H1 (cell line): Measurements from ENCODE around the gene RPTOR. TPM values are rescaled to one million over a fixed set of nuclear protein-coding genes. Genes with fewer than 3 reads are reported as not detected.

ENCODE experiments used
- CTCF ChIA-PET: fragments of 300-600 bp; sonication (Branson Sonifier 250); formaldehyde crosslinking; loops from one replicate; lab custom pipeline; 2021; ENCODE audit not compliant: partially characterized antibody; lab: Charles Lee
- POLR2A ChIA-PET: fragments of 300-600 bp; sonication (Branson Sonifier 250); formaldehyde crosslinking; loops from one replicate; lab custom pipeline; 2021; ENCODE audit warnings: inconsistent platforms; ENCODE audit not compliant: partially characterized antibody; lab: Charles Lee
- DNase-seq, 2 experiments: peaks; one replicate each; pipeline versions ENCODE4 v3.0.0 to v3.0.0-alpha.2; 2010 to 2022; ENCODE audit warnings: low spot score in 2 of 2, low read depth in 1 of 2, mixed read lengths in 1 of 2
- FAIRE-seq: peaks from 2 replicates; lab custom pipeline; 2011; peaks lifted over from hg19 to GRCh38; lab: Jason Lieb, UNC
- H2AFZ ChIP-seq: 2 replicates; pipeline ENCODE4 v1.8.1; 2012; ENCODE audit warnings: low read length, inconsistent platforms
- H2AK5ac ChIP-seq: 2 replicates; pipeline ENCODE4 v1.6.1; 2013; ENCODE audit warnings: low read depth, low read length
- H2BK120ac ChIP-seq: replicated peaks from 2 replicates; pipeline ENCODE3; 2013; ENCODE audit warnings: low read depth, low read length, inconsistent platforms
- H2BK12ac ChIP-seq: 2 replicates; pipeline ENCODE4 v1.6.1; 2013; ENCODE audit warnings: low read depth, low read length
- H2BK15ac ChIP-seq: 2 replicates; pipeline ENCODE4 v1.6.1; 2013; ENCODE audit warnings: low read length
- H2BK20ac ChIP-seq: 2 replicates; pipeline ENCODE4 v1.6.1; 2013; ENCODE audit warnings: low read length
- H2BK5ac ChIP-seq: 2 replicates; pipeline ENCODE4 v1.6.1; 2013; ENCODE audit warnings: low read depth, low read length
- H3K14ac ChIP-seq: 2 replicates; pipeline ENCODE4 v1.6.1; 2013; ENCODE audit warnings: inconsistent platforms; ENCODE audit not compliant: insufficient read length
- H3K18ac ChIP-seq: 2 replicates; pipeline ENCODE4 v1.6.1; 2013; ENCODE audit warnings: low read length; ENCODE audit errors: extremely low read depth
- H3K23ac ChIP-seq: 2 replicates; pipeline ENCODE4 v1.6.1; 2013; ENCODE audit warnings: inconsistent platforms; ENCODE audit not compliant: insufficient read length
- H3K23me2 ChIP-seq: 2 replicates; pipeline ENCODE4 v1.6.1; 2013; ENCODE audit warnings: low read depth, low read length
- H3K27ac ChIP-seq: 2 replicates; pipeline ENCODE4 v1.6.1; 2011; ENCODE audit warnings: low read depth, low read length, inconsistent platforms
- H3K27me3 ChIP-seq, 4 experiments: replicated peaks in 1 of 4; 1 replicate in 1 of 4; 2 replicates in 3 of 4; pipeline versions ENCODE4 v1.6.1 to v1.8.1; 2011 to 2013; ENCODE audit warnings: low read length in 3 of 4, mild to moderate bottlenecking in 3 of 4, inconsistent platforms in 2 of 4, mixed read lengths in 2 of 4, moderate library complexity in 1 of 4; ENCODE audit not compliant: control insufficient read depth in 3 of 4, insufficient read depth in 3 of 4; ENCODE audit errors: extremely low read depth in 1 of 4
- H3K36me3 ChIP-seq, 4 experiments: 2 replicates each; pipeline versions ENCODE4 v1.6.1 to v1.8.1; 2011 to 2013; ENCODE audit warnings: mild to moderate bottlenecking in 4 of 4, low read length in 3 of 4, moderate library complexity in 2 of 4, control low read depth in 1 of 4, inconsistent platforms in 1 of 4; ENCODE audit not compliant: insufficient read depth in 4 of 4, control insufficient read depth in 2 of 4
- H3K4ac ChIP-seq: replicated peaks from 2 replicates; pipeline ENCODE3; 2013; ENCODE audit warnings: low read length, low read depth, mixed read lengths, inconsistent platforms; ENCODE audit not compliant: insufficient read length
- H3K4me1 ChIP-seq, 4 experiments: replicated peaks in 1 of 4; 1 replicate in 1 of 4; 2 replicates in 3 of 4; pipeline versions ENCODE4 v1.6.1 to v1.8.1; 2011 to 2013; ENCODE audit warnings: low read length in 3 of 4, inconsistent platforms in 2 of 4, mixed read lengths in 1 of 4; ENCODE audit not compliant: insufficient read depth in 4 of 4, control insufficient read depth in 3 of 4
- H3K4me2 ChIP-seq, 2 experiments: 2 replicates each; pipeline versions ENCODE4 v1.6.1 to v1.8.1; 2011 to 2013; ENCODE audit warnings: low read depth in 2 of 2, low read length in 2 of 2, control low read depth in 1 of 2, inconsistent platforms in 1 of 2, mild to moderate bottlenecking in 1 of 2; ENCODE audit not compliant: insufficient read depth in 1 of 2
- H3K4me3 ChIP-seq, 4 experiments: fragments of 200-600, 300-600 bp in 1 of 4; sonication (generic), shearing (Covaris generic), sonication (Bioruptor Twin) in 1 of 4; 2 replicates each; pipeline versions ENCODE4 v1.5.1 to v1.8.1; 2011 to 2016; ENCODE audit warnings: low read length in 4 of 4, low read depth in 3 of 4, control low read depth in 2 of 4, inconsistent platforms in 2 of 4, mild to moderate bottlenecking in 2 of 4, mixed read lengths in 1 of 4, moderate library complexity in 1 of 4; ENCODE audit not compliant: insufficient read depth in 2 of 4; ENCODE audit errors: extremely low read depth in 1 of 4
- H3K56ac ChIP-seq: replicated peaks from 2 replicates; pipeline ENCODE3; 2013; ENCODE audit warnings: low read depth, mild to moderate bottlenecking, mixed read lengths, low read length, inconsistent platforms; ENCODE audit not compliant: insufficient read length
- H3K79me1 ChIP-seq: 2 replicates; pipeline ENCODE4 v1.6.1; 2013; ENCODE audit warnings: low read depth, low read length, control low read depth
- H3K79me2 ChIP-seq, 2 experiments: 2 replicates each; pipeline versions ENCODE4 v1.6.1 to v1.8.1; 2012 to 2013; ENCODE audit warnings: low read length in 2 of 2, mild to moderate bottlenecking in 2 of 2, inconsistent platforms in 1 of 2; ENCODE audit not compliant: insufficient read depth in 2 of 2, control insufficient read depth in 1 of 2
- H3K9ac ChIP-seq, 4 experiments: replicated peaks in 1 of 4; 1 replicate in 1 of 4; 2 replicates in 3 of 4; pipeline versions ENCODE4 v1.6.1 to v1.8.1; 2011 to 2013; ENCODE audit warnings: low read depth in 3 of 4, low read length in 3 of 4, control low read depth in 2 of 4, mild to moderate bottlenecking in 2 of 4, moderate library complexity in 2 of 4, inconsistent platforms in 1 of 4; ENCODE audit errors: extremely low read depth in 1 of 4
- H3K9me3 ChIP-seq, 2 experiments: 2 replicates each; pipeline versions ENCODE4 v1.6.1 to v1.8.1; 2012 to 2013; ENCODE audit warnings: mild to moderate bottlenecking in 2 of 2, moderate library complexity in 2 of 2, control low read depth in 1 of 2, inconsistent platforms in 1 of 2, low read depth in 1 of 2, low read length in 1 of 2, mixed read lengths in 1 of 2; ENCODE audit not compliant: insufficient read depth in 2 of 2
- H4K20me1 ChIP-seq, 2 experiments: replicated peaks in 1 of 2; 2 replicates each; pipeline versions ENCODE3 to v1.8.1; 2011 to 2013; ENCODE audit warnings: inconsistent platforms in 2 of 2, low read length in 2 of 2, mild to moderate bottlenecking in 1 of 2; ENCODE audit not compliant: insufficient read depth in 2 of 2, control insufficient read depth in 1 of 2
- H4K5ac ChIP-seq: 2 replicates; pipeline ENCODE4 v1.6.1; 2013; ENCODE audit warnings: low read length, low read depth, mixed read lengths, inconsistent platforms; ENCODE audit not compliant: insufficient read length
- H4K8ac ChIP-seq: 2 replicates; pipeline ENCODE4 v1.8.0; 2013; ENCODE audit warnings: mild to moderate bottlenecking, moderate library complexity, low read length, inconsistent platforms; ENCODE audit not compliant: insufficient read depth; ENCODE audit errors: extremely low read depth
- H4K91ac ChIP-seq: replicated peaks from 2 replicates; pipeline ENCODE3; 2013; ENCODE audit warnings: low read length, mixed read lengths, inconsistent platforms; ENCODE audit not compliant: insufficient read length
- BRCA1 ChIP-seq: IDR thresholded peaks from 2 replicates; pipeline ENCODE4 v1.6.1; 2012; ENCODE audit warnings: low read depth, low read length, improper control_type of control experiment
- SIRT6 ChIP-seq: IDR thresholded peaks from one replicate; pipeline ENCODE4 v1.7.1; 2012; ENCODE audit warnings: low read length, inconsistent platforms
- TAF7 ChIP-seq: optimal IDR thresholded peaks from 2 replicates; pipeline ENCODE3; 2011; ENCODE audit warnings: low read depth, mild to moderate bottlenecking, inconsistent platforms, low read length, moderate library complexity, borderline replicate concordance
- WGBS, 2 experiments: shearing (Covaris generic) in 1 of 2; methylation state at CpG; one replicate each; pipeline versions ENCODE4 v1.1.6 to v1.1.7; 2013 to 2015; ENCODE audit warnings: low lambda C conversion rate in 2 of 2, mixed read lengths in 2 of 2, inconsistent platforms in 1 of 2, low coverage in 1 of 2, missing lambda C conversion rate in 1 of 2; ENCODE audit not compliant: insufficient replicate concordance in 2 of 2, insufficient coverage in 1 of 2, insufficient read length in 1 of 2; ENCODE audit errors: extremely low coverage in 1 of 2, missing lambda C conversion rate in 1 of 2; 5-methylcytosine and 5-hydroxymethylcytosine counted together
- polyA plus RNA-seq, 7 experiments: library from polyadenylated mRNA; depleted of rRNA in 3 of 7; stranded (reverse) in 5 of 7; unstranded in 2 of 7; fragments of >200 nt in 5 of 7; fragments of 200-250 nt in 2 of 7; gene quantifications; 1 replicate in 5 of 7; 2 replicates in 1 of 7; 4 replicates in 1 of 7; pipeline versions ENCODE4 v1.2.1 to v1.2.3, GENCODE V29; 2011 to 2013; ENCODE audit warnings: missing spikeins in 2 of 7, mixed read lengths in 2 of 7
- total RNA-seq: library from RNA; stranded (reverse); fragmentation: NEBNext Ultra II Directional; extraction: Animal tissue kit (Norgen Biotek cat#: 25700); gene quantifications from 2 replicates; pipeline ENCODE4 v1.2.1, GENCODE V29; 2021

RPTOR gene
- total and polyA plus RNA-seq, 2 of the 8 experiments (the other 6 are each of a cell fraction or from before 2014, with no cell fraction given), result 6.9 to 28.7 TPM

- no peak overlapping the region for H2AFZ ChIP-seq
- FAIRE-seq (no peak), DNase-seq (no peak)
- no peaks in the 10 kb centered on the region for H3K23me2 ChIP-seq
- H3K18ac ChIP-seq, result no peak overlapping the region
- H2BK15ac ChIP-seq, result no peak overlapping the region
- H3K79me1 ChIP-seq, result no peaks in the 10 kb centered on the region; the same call in 1 of the 2 replicates
- H2BK12ac ChIP-seq, result no peak overlapping the region
- 86% methylated on average over 18 of the region's 19 CpGs; no CpG with 5 or more reads in 1 of the 2 experiments for WGBS, 2 experiments
- H3K4me3 ChIP-seq, result no peak overlapping the region
- H3K56ac ChIP-seq, result no peak overlapping the region
- no peak overlapping the region for H3K14ac ChIP-seq
- H3K23ac ChIP-seq, result no peak overlapping the region
- no peak overlapping the region for H2BK5ac ChIP-seq
- no peak overlapping the region for H4K8ac ChIP-seq
- no peak overlapping the region for H3K27ac ChIP-seq
- no peak overlapping the region for H3K4me2 ChIP-seq
- no peaks in the 10 kb centered on the region for H3K36me3 ChIP-seq
- CTCF ChIA-PET, result interaction anchor here (0.7 to 1.7 kb wide), 7 partner anchors 11 to 118 kb away, joined by 3 to 6 read pairs (median 3); no protein-coding TSS in a partner anchor
- no peaks in the 10 kb centered on the region; a peak in 1 of 7 replicates for H3K27me3 ChIP-seq
- H2BK120ac ChIP-seq, result no peak overlapping the region
- H2BK20ac ChIP-seq, result no peak overlapping the region
- H3K9me3 ChIP-seq, result no peaks in the 10 kb centered on the region
- no peak overlapping the region for H3K4ac ChIP-seq
- TF ChIP-seq TAF7 (no peak), BRCA1 (no peak), SIRT6 (no peak)
- H3K4me1 ChIP-seq, result peaks cover 4 to 6% (median 5%) of the 10 kb centered on the region in 4 experiments; a peak in 6 of 7 replicates
- no peak overlapping the region for H4K91ac ChIP-seq
- H3K79me2 ChIP-seq, result no peaks in the 10 kb centered on the region
- POLR2A ChIA-PET, result no interaction called here
- 0 out of 7 replicates have a peak overlapping the region, but pooled peaks of 1 of the 4 experiments have one; percentile 11 for H3K9ac ChIP-seq
- H2AK5ac ChIP-seq, result no peak overlapping the region
- peaks cover 0 to 2% of the 10 kb centered on the region in 2 experiments for H4K20me1 ChIP-seq
- no peak overlapping the region for H4K5ac ChIP-seq
Measured at GRCh38 chr17:80780381-80781198, 236.0 kb downstream of the RPTOR start.
